ENCODE results near the gene FEZF1.
"Not testable (repeated sequence)": the region's sequence is repeated elsewhere in the genome, so short reads cannot be mapped to it uniquely, and the experiment has no call there.

Gene FEZF1

DNA sequence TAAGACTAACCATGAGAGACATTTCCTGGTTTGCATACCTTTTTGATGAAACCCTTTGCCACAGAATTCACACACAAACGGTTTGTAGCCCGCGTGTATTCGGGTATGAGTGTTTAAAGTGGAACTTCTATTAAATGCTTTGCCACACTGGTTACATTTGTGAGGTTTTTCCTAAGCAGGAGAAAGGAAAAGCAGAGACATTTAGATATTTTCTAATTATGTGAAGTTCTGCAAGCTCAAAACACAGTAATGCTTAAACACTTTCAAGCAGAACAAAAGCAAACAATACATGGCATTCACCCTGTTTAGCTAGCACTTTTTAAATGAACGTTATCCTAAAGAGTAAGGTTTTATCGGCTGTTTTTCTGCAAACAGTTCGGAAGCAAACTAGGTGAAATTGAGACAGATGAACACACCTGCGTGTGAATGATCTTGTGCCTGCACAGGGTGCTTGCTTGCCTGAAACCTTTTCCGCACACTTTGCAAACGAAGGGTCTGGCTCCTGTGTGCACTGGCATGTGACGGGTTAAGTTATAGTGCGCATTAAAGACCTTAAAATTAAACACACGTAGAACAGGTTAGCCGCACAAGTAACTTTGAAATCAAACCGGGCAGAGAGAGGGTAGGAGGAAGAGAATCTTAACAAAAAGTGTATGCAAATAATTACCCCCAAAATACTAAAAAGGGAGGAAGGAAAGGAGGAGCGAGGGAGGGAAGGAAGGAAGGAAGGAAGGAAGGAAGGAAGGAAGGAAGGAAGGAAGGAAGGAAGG, 1.6 kb downstream of the FEZF1 start:
- peaks cover 3% of the 10 kb centered on the region for H3K4me1 Mint-ChIP-seq
- H3K27me3 Mint-ChIP-seq = peaks cover 39% of the 10 kb centered on the region
- ATAC-seq (ENCODE audit: low read depth) (no peak), DNase-seq (ENCODE audit: low spot score in 2 of 2) (no peak)
- no peak overlapping the region for H3K27ac Mint-ChIP-seq
- no peak overlapping the region for H3K4me3 Mint-ChIP-seq
- H3K36me3 Mint-ChIP-seq = peaks cover 2% of the 10 kb centered on the region
- H3K9me3 Mint-ChIP-seq = peaks cover 2% of the 10 kb centered on the region

DNA sequence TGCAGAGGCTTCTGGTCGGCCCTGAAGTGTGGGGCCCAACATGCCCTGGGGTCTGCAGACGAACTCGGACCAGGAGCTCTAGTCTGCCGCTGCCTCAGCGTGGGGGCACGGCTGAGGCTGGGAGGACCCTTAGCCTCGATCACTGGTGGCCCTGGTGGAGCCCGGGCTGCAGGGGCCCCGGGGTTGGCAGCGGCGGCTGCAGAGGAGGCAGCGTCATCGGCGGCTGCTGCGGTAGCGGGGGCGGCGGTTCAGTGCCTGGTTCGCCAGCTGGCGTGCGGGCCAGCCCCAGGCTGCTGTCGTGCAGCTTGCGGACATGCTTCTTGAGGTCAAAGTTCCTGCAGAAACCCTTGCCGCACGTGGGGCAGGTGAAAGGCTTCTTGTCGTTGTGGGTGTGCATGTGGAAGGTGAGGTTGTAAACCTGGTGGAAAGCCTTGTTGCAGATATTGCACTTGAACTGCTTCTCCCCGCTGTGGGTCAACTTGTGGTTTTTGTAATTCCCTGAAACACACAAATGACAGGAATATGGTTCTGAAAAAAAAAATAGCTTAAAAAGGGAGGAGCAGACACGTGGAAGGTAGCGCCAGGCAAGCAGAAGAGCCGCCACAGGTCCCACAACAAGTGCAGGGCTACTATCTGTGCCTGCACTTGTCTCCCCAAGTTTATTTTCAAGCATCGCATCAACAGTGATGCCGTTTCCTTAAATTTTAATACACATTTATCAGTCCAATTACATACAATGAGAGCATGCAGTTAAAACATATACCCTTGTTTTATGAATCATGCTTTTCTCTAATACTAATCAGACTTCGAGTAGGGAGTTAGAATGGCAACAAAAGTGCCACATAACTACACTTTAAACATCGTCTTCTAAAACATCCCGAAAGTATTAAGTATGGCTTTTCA, 2.4 kb downstream of the FEZF1 start:
- ATAC-seq (ENCODE audit: low read depth) (no peak), DNase-seq (ENCODE audit: low spot score in 2 of 2) (no peak)
- Mint-ChIP-seq H3K36me3 (peaks cover 2% of the 10 kb centered on the region), H3K27ac (no peak overlapping the region), H3K4me3 (no peak overlapping the region), H3K4me1 (peaks cover 3% of the 10 kb centered on the region), H3K27me3 (peaks cover 39% of the 10 kb centered on the region), H3K9me3 (peaks cover 2% of the 10 kb centered on the region)

DNA sequence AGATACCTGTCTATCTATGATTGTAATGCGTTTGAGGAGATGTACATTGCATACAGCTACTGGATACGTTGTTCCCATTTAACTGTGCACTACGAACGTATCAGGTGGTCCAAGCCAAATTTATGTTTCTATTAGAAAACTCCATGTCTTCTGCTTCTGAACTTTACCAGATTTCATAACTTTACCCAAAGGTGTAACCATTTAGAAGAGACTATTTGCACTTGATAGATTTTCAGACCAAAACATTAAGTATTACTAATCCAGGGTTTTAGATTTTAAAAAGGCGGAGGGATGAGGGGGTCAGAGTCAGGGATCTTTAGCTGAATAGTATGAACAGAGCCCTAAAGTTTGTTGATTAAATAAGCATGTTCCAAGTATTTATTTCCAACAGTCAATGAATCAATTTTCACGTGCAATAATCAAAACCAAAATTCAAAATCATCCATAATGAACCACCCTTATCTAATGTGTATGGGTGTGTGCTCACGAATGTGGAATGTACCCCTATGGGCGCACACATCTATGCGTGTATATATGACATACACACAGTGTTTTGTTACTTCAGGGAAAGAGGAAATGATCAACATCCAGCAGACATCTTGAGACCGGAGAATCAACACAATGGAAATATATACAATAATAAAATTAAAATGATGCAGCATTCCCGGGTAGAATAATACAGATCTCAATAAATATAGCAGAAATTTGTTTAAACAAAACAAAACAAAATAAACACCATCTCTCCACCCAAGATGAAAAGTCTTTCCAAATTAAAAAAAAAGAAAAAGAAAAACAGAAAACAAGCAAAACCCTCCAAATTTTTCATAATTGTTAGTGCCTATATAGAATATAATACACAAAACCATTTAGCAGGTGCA, 3.4 kb downstream of the FEZF1 start:
- Mint-ChIP-seq H3K36me3 (peaks cover 2% of the 10 kb centered on the region), H3K27me3 (peaks cover 34% of the 10 kb centered on the region), H3K4me1 (peaks cover 3% of the 10 kb centered on the region), H3K27ac (no peak overlapping the region), H3K4me3 (no peak overlapping the region), H3K9me3 (peaks cover 2% of the 10 kb centered on the region)
- no peak for DNase-seq (ENCODE audit: low spot score in 2 of 2)
- ATAC-seq (ENCODE audit: low read depth) = no peak

DNA sequence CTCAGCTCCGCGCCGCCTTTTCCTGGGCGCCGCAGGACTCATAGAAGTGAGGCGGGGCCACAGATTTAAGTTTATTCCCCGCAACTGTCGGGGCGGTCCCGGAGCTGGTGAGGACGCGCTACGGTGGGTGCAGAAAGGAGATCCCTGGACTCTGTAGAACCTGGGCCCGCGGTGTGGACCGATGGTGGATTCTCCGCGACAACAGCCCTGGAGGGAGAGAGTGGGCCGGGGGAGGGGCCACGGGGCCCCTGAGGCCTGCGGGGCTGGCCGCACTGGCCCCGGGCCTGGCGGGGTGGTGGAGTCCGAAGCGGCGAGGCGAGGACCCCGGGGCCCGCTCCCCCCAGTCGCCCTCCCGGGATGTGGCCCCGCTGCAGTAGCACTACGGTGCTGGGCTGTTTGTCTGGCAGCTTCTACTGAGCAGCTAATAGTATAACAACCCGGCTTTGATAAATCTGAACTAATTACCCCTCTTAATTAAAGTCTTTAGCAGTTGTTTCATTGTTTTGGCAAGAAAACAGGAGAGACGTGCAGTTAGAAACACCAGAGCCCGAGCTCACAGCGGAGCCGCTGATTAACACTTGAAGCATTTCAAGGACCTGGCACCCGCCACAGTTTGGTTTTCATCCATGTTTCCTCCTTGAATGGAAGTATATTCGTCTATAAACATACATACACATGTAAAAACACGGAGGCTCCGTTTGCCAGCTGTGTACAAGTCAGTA, 4.2 kb downstream of the FEZF1 start:
- H3K27me3 Mint-ChIP-seq = peaks cover 29% of the 10 kb centered on the region
- no peak overlapping the region for H3K4me3 Mint-ChIP-seq
- H3K9me3 Mint-ChIP-seq = peaks cover 2% of the 10 kb centered on the region
- no peak overlapping the region for H3K27ac Mint-ChIP-seq
- ATAC-seq (ENCODE audit: low read depth) (no peak), DNase-seq (ENCODE audit: low spot score in 2 of 2) (no peak)
- peaks cover 2% of the 10 kb centered on the region for H3K36me3 Mint-ChIP-seq
- peaks cover 3% of the 10 kb centered on the region for H3K4me1 Mint-ChIP-seq

DNA sequence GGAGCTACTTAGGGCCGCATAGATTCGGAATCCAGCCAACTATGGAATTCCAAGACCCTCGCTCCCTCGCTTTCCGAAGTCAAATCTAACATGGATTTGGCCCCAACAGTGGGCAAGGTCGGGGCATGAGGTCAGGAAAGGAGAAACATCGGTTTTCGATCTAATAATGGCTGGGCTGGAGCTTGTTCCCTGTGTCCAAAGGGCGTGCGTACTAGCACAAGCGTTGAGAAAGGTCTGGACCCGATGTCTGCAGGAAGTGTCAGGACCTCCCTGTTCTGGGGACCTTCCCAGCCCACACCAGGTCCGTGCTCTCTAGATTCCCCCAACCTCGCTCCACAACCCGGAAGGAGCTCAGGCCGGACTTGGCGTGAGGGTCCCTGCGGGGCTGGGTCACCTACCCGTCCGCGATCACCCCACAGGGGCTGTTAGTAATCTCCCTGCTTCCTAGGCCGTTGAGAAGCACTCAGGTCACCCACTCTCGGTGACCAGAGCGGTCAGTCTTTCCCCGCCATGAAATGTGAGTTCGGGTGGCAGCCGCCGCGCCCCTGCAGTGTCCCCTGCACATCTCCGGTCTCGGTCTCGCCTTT, 4.8 kb downstream of the FEZF1 start:
- Mint-ChIP-seq H3K4me1 (peaks cover 3% of the 10 kb centered on the region), H3K9me3 (peaks cover 4% of the 10 kb centered on the region), H3K4me3 (no peak overlapping the region), H3K27ac (no peak overlapping the region), H3K36me3 (peaks cover 2% of the 10 kb centered on the region), H3K27me3 (peaks cover 28% of the 10 kb centered on the region)
- DNase-seq (ENCODE audit: low spot score in 2 of 2) = no peak
- ATAC-seq (ENCODE audit: low read depth) = no peak

DNA sequence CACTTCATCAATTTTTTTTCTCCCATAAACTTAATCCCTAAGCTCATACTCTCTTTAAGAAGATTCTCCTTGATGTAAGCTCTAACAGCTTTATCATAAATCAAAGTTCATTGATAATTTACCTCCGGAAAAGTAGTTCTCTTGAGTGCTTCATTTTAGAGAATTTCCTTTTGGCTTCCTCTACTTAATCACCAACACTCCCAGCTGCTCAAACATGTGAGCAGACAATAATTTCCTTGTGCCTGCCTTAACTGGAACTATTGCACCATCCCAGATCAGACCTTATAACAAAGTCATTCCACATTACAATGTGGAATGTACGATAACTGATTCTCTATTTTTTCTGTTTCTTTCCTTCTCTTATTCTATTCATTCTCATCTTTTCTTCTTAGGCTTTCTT, 5.9 kb downstream of the FEZF1 start:
- Mint-ChIP-seq H3K27ac (no peak overlapping the region), H3K36me3 (peaks cover 2% of the 10 kb centered on the region), H3K27me3 (peaks cover 25% of the 10 kb centered on the region), H3K4me1 (peaks cover 3% of the 10 kb centered on the region), H3K4me3 (no peak overlapping the region), H3K9me3 (peaks cover 4% of the 10 kb centered on the region)
- DNase-seq (ENCODE audit: low spot score in 2 of 2) (no peak), ATAC-seq (ENCODE audit: low read depth) (no peak)

DNA sequence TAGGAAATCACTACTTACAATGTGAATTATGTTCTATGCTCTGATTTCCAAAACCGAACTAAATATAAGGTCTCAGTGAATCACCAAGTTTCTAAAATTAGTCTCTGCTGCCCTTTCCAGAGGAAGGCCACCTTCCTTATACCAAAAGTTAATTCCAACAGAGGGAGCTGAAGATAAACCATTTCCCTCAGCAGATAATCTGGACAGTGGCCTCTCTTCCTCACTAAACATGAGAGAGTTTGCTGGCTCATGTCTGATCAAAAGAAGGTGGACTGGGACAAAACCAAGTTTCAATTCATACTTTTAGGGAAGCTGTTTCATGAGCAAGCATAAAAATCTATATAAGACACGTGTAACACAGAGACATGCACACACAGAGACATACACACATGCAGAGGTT, 6.4 kb downstream of the FEZF1 start:
- Mint-ChIP-seq H3K36me3 (no peaks in the 10 kb centered on the region), H3K4me1 (peaks cover under 1% of the 10 kb centered on the region), H3K4me3 (no peak overlapping the region), H3K27ac (no peak overlapping the region), H3K9me3 (peaks cover 2% of the 10 kb centered on the region), H3K27me3 (peaks cover 23% of the 10 kb centered on the region)
- ATAC-seq (ENCODE audit: low read depth) = no peak
- no peak for DNase-seq (ENCODE audit: low spot score in 2 of 2)

DNA sequence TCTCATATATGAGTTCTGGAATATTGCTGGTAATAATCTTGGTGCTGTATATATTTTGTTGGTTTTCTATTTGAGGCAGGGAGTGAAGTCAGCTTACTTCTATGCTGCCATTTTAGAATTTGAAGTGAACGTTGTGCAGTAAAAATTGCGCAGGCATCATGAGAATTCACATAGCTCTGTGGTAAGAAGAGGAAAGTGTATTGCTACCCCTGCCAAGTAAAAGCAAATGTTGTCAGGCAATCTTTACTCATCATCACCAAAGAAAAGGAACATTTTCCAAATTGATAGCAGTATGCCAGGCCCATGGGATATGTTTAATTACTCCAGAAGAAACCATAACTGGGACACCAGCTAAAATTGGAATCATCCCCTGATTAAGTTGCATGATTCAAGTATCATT, 13.4 kb downstream of the FEZF1 start:
- DNase-seq (ENCODE audit: low spot score in 2 of 2) = no peak

DNA sequence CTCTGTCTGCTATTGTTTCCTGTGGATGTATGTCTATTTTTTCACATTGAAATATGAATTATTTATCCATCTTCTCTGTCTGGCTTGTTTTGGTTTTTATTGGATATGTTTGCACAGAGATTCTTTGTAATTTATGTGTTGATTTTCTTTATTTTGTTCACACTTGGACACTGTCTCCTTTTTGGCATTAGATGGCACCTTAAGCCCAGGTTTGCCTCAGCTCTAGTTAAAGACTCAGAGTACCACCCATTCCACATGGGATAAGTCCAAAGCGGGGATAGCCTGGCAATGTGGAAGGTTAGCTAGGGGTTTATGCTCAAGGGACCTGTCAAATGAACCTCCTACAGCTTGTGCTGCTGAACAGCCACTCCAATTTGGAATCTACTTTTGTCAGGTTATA, 14.1 kb downstream of the FEZF1 start:
- no peak for ATAC-seq (ENCODE audit: low read depth)
- H3K27me3 Mint-ChIP-seq = peaks cover 1% of the 10 kb centered on the region
- no peaks in the 10 kb centered on the region for H3K4me1 Mint-ChIP-seq
- no peak for DNase-seq (ENCODE audit: low spot score in 2 of 2)
- H3K4me3 Mint-ChIP-seq = no peak overlapping the region
- no peaks in the 10 kb centered on the region for H3K36me3 Mint-ChIP-seq
- peaks cover 9% of the 10 kb centered on the region for H3K9me3 Mint-ChIP-seq
- H3K27ac Mint-ChIP-seq = no peak overlapping the region

More for the DNA sequence above, 13.4 kb downstream of the FEZF1 start:
- no peak overlapping the region for H3K4me3 Mint-ChIP-seq
- no peaks in the 10 kb centered on the region for H3K36me3 Mint-ChIP-seq
- no peaks in the 10 kb centered on the region for H3K4me1 Mint-ChIP-seq
- peaks cover 9% of the 10 kb centered on the region for H3K9me3 Mint-ChIP-seq
- no peak overlapping the region for H3K27ac Mint-ChIP-seq
- peaks cover 1% of the 10 kb centered on the region for H3K27me3 Mint-ChIP-seq
- no peak for ATAC-seq (ENCODE audit: low read depth)

DNA sequence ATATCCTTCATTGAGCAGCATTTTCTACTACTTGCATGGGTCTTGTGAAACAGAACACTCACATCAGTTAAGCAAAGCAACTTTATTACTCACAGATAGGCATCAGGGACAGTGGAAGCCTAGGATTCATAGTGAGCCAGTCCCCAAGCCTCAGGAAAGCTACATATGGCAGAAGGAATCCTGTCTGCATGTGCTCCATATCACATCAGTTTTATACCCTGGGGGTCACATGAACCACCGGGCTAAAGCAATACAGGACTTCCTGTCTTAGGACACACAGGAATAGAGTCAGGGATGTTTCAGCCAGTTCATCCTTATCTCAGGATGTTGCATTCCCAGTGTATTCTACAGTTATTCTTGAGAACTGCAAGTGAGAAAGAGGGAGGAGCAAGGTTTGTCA, 15.1 kb downstream of the FEZF1 start:
- H3K4me1 Mint-ChIP-seq = no peaks in the 10 kb centered on the region

DNA sequence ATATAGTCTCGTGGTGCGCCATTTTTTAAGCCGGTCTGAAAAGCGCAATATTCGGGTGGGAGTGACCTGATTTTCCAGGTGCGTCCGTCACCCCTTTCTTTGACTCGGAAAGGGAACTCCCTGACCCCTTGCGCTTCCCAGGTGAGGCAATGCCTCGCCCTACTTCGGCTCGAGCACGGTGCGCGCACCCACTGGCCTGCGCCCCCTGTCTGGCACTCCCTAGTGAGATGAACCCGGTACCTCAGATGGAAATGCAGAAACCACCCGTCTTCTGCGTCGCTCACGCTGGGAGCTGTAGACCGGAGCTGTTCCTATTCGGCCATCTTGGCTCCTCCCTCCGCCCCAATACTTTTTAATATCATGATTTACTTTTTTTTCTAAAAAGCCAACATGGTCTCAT, 19.9 kb downstream of the FEZF1 start:
- DNase-seq (ENCODE audit: low spot score in 2 of 2); ATAC-seq (ENCODE audit: low read depth); H3K4me3 Mint-ChIP-seq; H3K36me3 Mint-ChIP-seq; H3K9me3 Mint-ChIP-seq; H3K4me1 Mint-ChIP-seq; H3K27ac Mint-ChIP-seq; H3K27me3 Mint-ChIP-seq: not testable (repeated sequence)

More for the DNA sequence above, 15.1 kb downstream of the FEZF1 start:
- no peak for ATAC-seq (ENCODE audit: low read depth)
- Mint-ChIP-seq H3K27me3 (no peaks in the 10 kb centered on the region), H3K9me3 (peaks cover 8% of the 10 kb centered on the region), H3K36me3 (no peaks in the 10 kb centered on the region), H3K27ac (no peak overlapping the region), H3K4me3 (no peak overlapping the region)
- DNase-seq (ENCODE audit: low spot score in 2 of 2) = no peak

DNA sequence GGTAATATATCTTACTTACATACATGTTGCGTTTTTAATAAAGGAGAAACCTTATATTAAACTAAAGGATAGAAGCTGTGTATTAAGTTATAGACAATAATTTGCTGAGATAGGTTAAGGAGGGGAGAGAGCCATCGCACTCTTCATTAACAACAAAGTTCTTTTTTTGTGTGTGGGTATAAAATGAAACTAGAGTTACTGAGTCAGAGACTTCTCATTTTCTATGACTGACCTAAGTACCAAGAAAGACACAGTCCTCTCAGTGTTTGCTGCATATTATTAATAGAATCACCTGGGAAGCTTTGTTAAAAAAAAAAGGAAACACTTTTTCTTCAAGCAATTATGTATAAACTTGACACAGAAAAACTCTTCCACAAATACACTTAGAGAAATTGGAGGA, 31.4 kb downstream of the FEZF1 start:
- no peak overlapping the region for H3K4me3 Mint-ChIP-seq
- H3K36me3 Mint-ChIP-seq = no peaks in the 10 kb centered on the region
- no peak overlapping the region for H3K27ac Mint-ChIP-seq
- no peak for DNase-seq (ENCODE audit: low spot score in 2 of 2)
- no peak for ATAC-seq (ENCODE audit: low read depth)
- no peaks in the 10 kb centered on the region for H3K27me3 Mint-ChIP-seq
- peaks cover 11% of the 10 kb centered on the region for H3K9me3 Mint-ChIP-seq
- no peaks in the 10 kb centered on the region for H3K4me1 Mint-ChIP-seq

DNA sequence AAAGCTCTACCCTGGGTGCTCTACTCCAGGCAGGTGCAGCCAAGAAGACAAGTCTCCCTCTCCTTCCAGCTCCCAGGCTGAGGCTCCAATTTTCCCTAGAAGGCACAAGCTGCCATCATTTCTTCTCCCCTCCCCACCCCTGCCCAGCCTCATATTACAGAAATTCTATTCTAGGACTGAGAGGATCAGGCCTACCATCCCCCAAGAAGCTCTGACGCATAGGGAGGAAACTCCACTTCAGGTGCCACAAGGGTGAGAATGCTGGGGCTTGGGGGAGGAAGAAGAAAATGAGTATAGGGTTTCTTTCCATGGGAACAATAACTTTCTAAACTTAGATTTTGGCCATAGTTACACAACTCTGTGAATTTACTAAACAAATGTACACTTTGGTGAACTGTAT, 35.3 kb downstream of the FEZF1 start:
- no peaks in the 10 kb centered on the region for H3K27me3 Mint-ChIP-seq
- H3K4me1 Mint-ChIP-seq = no peaks in the 10 kb centered on the region
- H3K9me3 Mint-ChIP-seq = no peaks in the 10 kb centered on the region
- DNase-seq (ENCODE audit: low spot score in 2 of 2) (no peak), ATAC-seq (ENCODE audit: low read depth) (no peak)
- H3K27ac Mint-ChIP-seq = no peak overlapping the region
- H3K36me3 Mint-ChIP-seq = no peaks in the 10 kb centered on the region
- H3K4me3 Mint-ChIP-seq = no peak overlapping the region
